Vagina (tissue), 2 donors: ENCODE data around the gene P3H1. TPM values are rescaled to one million over a fixed set of nuclear protein-coding genes. Genes with fewer than 3 reads are reported as not detected.

Experiments
- DNase-seq, 2 donors: peaks; one replicate each; pipeline ENCODE4 v3.0.0-alpha.2; 2017; ENCODE audit errors: extremely low spot score in 2 of 2
- H3K27ac ChIP-seq: fragments of 200-600 bp; sonication (generic); one replicate; pipeline ENCODE4 v1.5.1; 2019
- H3K27me3 ChIP-seq: fragments of 200-600 bp; sonication (generic); one replicate; pipeline ENCODE4 v1.5.1; 2019
- H3K36me3 ChIP-seq, 2 donors: fragments of 200-600 bp; sonication (generic); one replicate each; pipeline ENCODE4 v1.5.1; 2017 to 2019
- H3K4me1 ChIP-seq: fragments of 200-600 bp; sonication (generic); one replicate; pipeline ENCODE4 v1.5.1; 2019
- H3K4me3 ChIP-seq, 2 donors: fragments of 200-600 bp; sonication (generic); 1 replicate in 1 of 2; 2 replicates in 1 of 2; pipeline ENCODE4 v1.5.1; 2016 to 2019
- H3K9me3 ChIP-seq: fragments of 200-600 bp; sonication (generic); one replicate; pipeline ENCODE4 v1.5.1; 2019
- POLR2A ChIP-seq, 2 donors: fragments of 450-650 bp; IDR thresholded peaks; one replicate each; pipeline ENCODE4 v1.6.1; 2017; ENCODE audit warnings: antibody characterized with exemption in 2 of 2, mild to moderate bottlenecking in 2 of 2, moderate library complexity in 2 of 2
- POLR2AphosphoS5 ChIP-seq, 2 donors: sonication (generic); formaldehyde crosslinking; IDR thresholded peaks; one replicate each; pipeline ENCODE4 v1.9.0; 2017; ENCODE audit warnings: antibody characterized with exemption in 2 of 2, mild to moderate bottlenecking in 2 of 2, low read depth in 1 of 2; ENCODE audit not compliant: insufficient read depth in 1 of 2
- intact Hi-C: fragments of 100-400 bp; cut with DNase I; formaldehyde crosslinking; loops from one replicate; pipeline ENCODE4 v1.15.1; 2023
- total RNA-seq: library from RNA; depleted of rRNA; stranded (reverse); fragments of >200 nt; gene quantifications from one replicate; pipeline ENCODE4 v1.2.3, GENCODE V29; 2016
- TF ChIP-seq, protein P1 (sequence below), 3 experiments: fragments of 450-650 bp in 2 of 3; fragments of 200-600 bp in 1 of 3; sonication (generic) in 1 of 3; IDR thresholded peaks; one replicate each; pipeline ENCODE4 v1.5.1; 2017 to 2019; ENCODE audit warnings: antibody characterized with exemption in 3 of 3, mild to moderate bottlenecking in 2 of 3, moderate library complexity in 2 of 3

Gene P3H1
- total RNA-seq, 1 donor from 2014 or later, result 40.5 TPM

- TF ChIP-seq POLR2A (IDR thresholded peaks at IDR 0.05) (no peak), POLR2AphosphoS5 (IDR thresholded peaks at IDR 0.05; ENCODE audit: insufficient read depth in 1 of 2, low read depth in 1 of 2) (no peak)
- TF ChIP-seq, protein P1, sequence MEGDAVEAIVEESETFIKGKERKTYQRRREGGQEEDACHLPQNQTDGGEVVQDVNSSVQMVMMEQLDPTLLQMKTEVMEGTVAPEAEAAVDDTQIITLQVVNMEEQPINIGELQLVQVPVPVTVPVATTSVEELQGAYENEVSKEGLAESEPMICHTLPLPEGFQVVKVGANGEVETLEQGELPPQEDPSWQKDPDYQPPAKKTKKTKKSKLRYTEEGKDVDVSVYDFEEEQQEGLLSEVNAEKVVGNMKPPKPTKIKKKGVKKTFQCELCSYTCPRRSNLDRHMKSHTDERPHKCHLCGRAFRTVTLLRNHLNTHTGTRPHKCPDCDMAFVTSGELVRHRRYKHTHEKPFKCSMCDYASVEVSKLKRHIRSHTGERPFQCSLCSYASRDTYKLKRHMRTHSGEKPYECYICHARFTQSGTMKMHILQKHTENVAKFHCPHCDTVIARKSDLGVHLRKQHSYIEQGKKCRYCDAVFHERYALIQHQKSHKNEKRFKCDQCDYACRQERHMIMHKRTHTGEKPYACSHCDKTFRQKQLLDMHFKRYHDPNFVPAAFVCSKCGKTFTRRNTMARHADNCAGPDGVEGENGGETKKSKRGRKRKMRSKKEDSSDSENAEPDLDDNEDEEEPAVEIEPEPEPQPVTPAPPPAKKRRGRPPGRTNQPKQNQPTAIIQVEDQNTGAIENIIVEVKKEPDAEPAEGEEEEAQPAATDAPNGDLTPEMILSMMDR (IDR thresholded peaks at IDR 0.05), result no peak
- DNase-seq, result no peak
- Histone ChIP-seq H3K4me1 (peaks cover 25% of the 10 kb centered on the region), H3K27ac (no peak overlapping the region), H3K27me3 (no peaks in the 10 kb centered on the region), H3K9me3 (no peaks in the 10 kb centered on the region), H3K36me3 (no peaks in the 10 kb centered on the region), H3K4me3 (no peak overlapping the region)
- intact Hi-C loops, result no loop called here
Measured at GRCh38 chr1:42735477-42736105, 31.2 kb downstream of the P3H1 start.

GRCh38 chr1:42735056-42735455 lies 31.8 kb downstream of the P3H1 start:
- Histone ChIP-seq H3K9me3 (no peaks in the 10 kb centered on the region), H3K27me3 (no peaks in the 10 kb centered on the region), H3K4me3 (no peak overlapping the region), H3K36me3 (no peaks in the 10 kb centered on the region), H3K4me1 (peaks cover 19% of the 10 kb centered on the region), H3K27ac (no peak overlapping the region)
- DNase-seq, result no peak
- TF ChIP-seq, protein P1 (IDR thresholded peaks at IDR 0.05), result no peak
- no peak for TF ChIP-seq POLR2AphosphoS5 (IDR thresholded peaks at IDR 0.05; ENCODE audit: insufficient read depth in 1 of 2, low read depth in 1 of 2)
- no peak for TF ChIP-seq POLR2A (IDR thresholded peaks at IDR 0.05)
- intact Hi-C loops, result no loop called here

DNA sequence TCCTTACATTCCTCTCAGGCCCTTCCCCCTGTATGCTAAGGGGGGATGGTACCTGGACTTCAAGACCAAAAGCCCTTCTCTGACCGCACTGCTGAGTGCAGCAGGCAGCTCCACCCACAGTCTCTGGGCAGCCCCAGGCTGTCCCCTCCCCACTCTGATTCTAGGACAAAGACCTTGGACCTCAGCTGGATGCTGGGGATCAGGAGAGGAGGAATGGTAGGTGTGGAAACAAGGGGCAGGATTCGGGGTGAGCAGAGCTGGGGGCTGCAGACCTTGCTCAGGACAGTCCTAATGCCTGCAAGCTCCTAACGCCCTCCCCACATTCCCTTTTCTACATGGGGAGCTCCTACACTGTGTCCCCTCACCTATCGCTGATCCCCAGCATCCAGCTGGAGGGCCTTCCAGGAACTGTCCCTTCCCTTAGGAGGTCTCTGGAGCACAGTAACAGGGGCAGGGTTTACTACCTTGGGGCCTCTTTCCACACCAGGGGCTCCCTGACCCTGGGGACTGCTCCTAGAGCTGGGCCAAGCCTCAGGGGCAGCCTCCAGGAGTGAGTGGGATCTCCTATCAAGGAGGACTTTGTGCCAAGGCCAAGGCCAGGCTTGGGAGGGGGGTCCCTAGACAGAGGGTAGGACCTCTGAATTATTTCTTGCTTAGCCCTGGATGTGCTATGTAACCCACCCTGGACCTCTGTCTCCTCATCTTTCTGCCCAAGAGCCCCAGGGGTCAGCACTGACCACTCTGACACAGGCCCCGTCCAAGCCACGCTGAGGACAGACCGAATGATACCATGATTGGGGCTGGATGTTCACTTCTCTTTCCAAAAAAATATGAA lies 32.4 kb downstream of the P3H1 start:
- intact Hi-C loops, result no loop called here
- Histone ChIP-seq H3K4me1 (peaks cover 18% of the 10 kb centered on the region), H3K36me3 (no peaks in the 10 kb centered on the region), H3K27ac (no peak overlapping the region), H3K4me3 (no peak overlapping the region), H3K27me3 (no peaks in the 10 kb centered on the region), H3K9me3 (no peaks in the 10 kb centered on the region)
- TF ChIP-seq POLR2AphosphoS5 (IDR thresholded peaks at IDR 0.05; ENCODE audit: insufficient read depth in 1 of 2, low read depth in 1 of 2), result no peak
- TF ChIP-seq, protein P1 (IDR thresholded peaks at IDR 0.05), result no peak
- no peak for TF ChIP-seq POLR2A (IDR thresholded peaks at IDR 0.05)
- peak in 1 of 2 donors; percentile 84 for DNase-seq

DNA sequence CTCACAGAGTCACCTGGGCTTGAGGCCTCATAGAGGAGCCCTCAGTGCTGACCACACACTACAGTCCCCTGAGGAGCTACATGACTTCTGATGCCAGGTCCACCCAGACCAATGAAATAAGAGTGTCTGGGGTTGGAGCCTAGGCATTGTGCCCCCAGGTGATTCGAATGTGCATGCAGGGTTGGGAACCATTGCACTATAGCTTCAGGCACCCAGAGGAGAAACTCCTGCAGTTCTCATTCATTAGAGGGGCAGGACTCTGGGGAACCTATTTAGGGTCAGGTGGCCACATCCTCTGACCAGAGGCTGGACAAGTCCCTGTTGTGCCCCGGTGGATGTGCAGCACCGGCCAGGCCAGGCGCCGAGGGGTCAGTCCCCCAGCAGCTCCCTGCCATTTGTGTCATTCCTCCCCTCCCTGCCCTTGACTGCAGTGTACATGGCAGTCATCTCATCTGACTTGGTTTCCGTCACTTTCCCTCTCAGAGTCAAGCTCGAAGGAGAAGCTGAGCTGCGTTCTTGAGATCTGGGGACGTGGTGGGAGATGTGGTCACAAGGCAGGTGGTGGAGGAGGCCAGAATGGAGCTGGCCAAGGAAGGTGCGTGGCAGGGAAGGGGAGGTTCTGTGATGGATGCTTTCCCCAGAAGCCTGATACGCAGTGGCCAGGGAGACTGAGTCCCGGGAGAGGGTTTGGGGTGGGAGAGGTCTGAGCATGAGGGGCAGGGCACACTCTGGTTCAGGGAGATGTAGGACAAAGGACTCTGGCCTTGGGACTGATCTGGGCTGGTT lies 33.2 kb downstream of the P3H1 start:
- Histone ChIP-seq H3K4me3 (no peak overlapping the region), H3K27me3 (no peaks in the 10 kb centered on the region), H3K9me3 (no peaks in the 10 kb centered on the region), H3K4me1 (peaks cover 18% of the 10 kb centered on the region), H3K27ac (no peak overlapping the region), H3K36me3 (no peaks in the 10 kb centered on the region)
- DNase-seq, result peak; percentile 79 to 89
- intact Hi-C loops, result no loop called here
- TF ChIP-seq, protein P1 (IDR thresholded peaks at IDR 0.05), result no peak
- TF ChIP-seq POLR2A (IDR thresholded peaks at IDR 0.05) (no peak), POLR2AphosphoS5 (IDR thresholded peaks at IDR 0.05; ENCODE audit: insufficient read depth in 1 of 2, low read depth in 1 of 2) (no peak)
